ENCODE data around the gene BASP1.

BASP1 gene

GRCh38 chr5:17213938-17214337, 3.5 kb upstream of the BASP1 start:
- no peak for DNase-seq (ENCODE audit: low read depth)
- H3K4me3 ChIP-seq (ENCODE audit: low read depth, low read length): no peak overlapping the region
- TF ChIP-seq MYC (IDR thresholded peaks at IDR 0.05; ENCODE audit: low read depth, low read length) (no peak), CTCF (IDR thresholded peaks at IDR 0.05; ENCODE audit: low read depth, low read length) (no peak), POLR2A (IDR thresholded peaks at IDR 0.05; ENCODE audit: extremely low read depth, insufficient read length) (no peak), MAX (IDR thresholded peaks at IDR 0.05; ENCODE audit: low read depth, low read length) (no peak)

- H3K4me3 ChIP-seq (ENCODE audit: low read depth, low read length): no peak overlapping the region
- TF ChIP-seq POLR2A (IDR thresholded peaks at IDR 0.05; ENCODE audit: extremely low read depth, insufficient read length): no peak
- no peak for TF ChIP-seq MAX (IDR thresholded peaks at IDR 0.05; ENCODE audit: low read depth, low read length)
- no peak for TF ChIP-seq MYC (IDR thresholded peaks at IDR 0.05; ENCODE audit: low read depth, low read length)
- no peak for DNase-seq (ENCODE audit: low read depth)
Measured at GRCh38 chr5:17214893-17215292, 2.5 kb upstream of the BASP1 start.

- no peak overlapping the region for H3K4me3 ChIP-seq (ENCODE audit: low read depth, low read length)
- TF ChIP-seq POLR2A (IDR thresholded peaks at IDR 0.05; ENCODE audit: extremely low read depth, insufficient read length) (no peak), CTCF (IDR thresholded peaks at IDR 0.05; ENCODE audit: low read depth, low read length) (no peak), MAX (IDR thresholded peaks at IDR 0.05; ENCODE audit: low read depth, low read length) (no peak)
- DNase-seq (ENCODE audit: low read depth): no peak
Measured at GRCh38 chr5:17215361-17215760, 2.1 kb upstream of the BASP1 start.

- H3K4me3 ChIP-seq (ENCODE audit: low read depth, low read length): peak overlapping the region; percentile 46
- TF ChIP-seq MAX (IDR thresholded peaks at IDR 0.05; ENCODE audit: low read depth, low read length) (peak; percentile 78), CTCF (IDR thresholded peaks at IDR 0.05; ENCODE audit: low read depth, low read length) (peak; percentile 63), POLR2A (IDR thresholded peaks at IDR 0.05; ENCODE audit: extremely low read depth, insufficient read length) (no peak), MYC (IDR thresholded peaks at IDR 0.05; ENCODE audit: low read depth, low read length) (peak; percentile 69; the same call in 1 of the 2 replicates)
- DNase-seq (ENCODE audit: low read depth): peak; percentile 90
Measured at GRCh38 chr5:17216176-17216973, 1.1 kb upstream of the BASP1 start.

- H3K4me3 ChIP-seq (ENCODE audit: low read depth, low read length): peak overlapping the region; percentile 46
- TF ChIP-seq MAX (IDR thresholded peaks at IDR 0.05; ENCODE audit: low read depth, low read length): no peak
- no peak for TF ChIP-seq CTCF (IDR thresholded peaks at IDR 0.05; ENCODE audit: low read depth, low read length)
- TF ChIP-seq POLR2A (IDR thresholded peaks at IDR 0.05; ENCODE audit: extremely low read depth, insufficient read length): no peak
- TF ChIP-seq MYC (IDR thresholded peaks at IDR 0.05; ENCODE audit: low read depth, low read length): no peak
Measured at GRCh38 chr5:17216974-17217492, 398 bp upstream of the BASP1 start.

GRCh38 chr5:17218353-17219005, 1.0 kb downstream of the BASP1 start:
- H3K4me3 ChIP-seq (ENCODE audit: low read depth, low read length): peak overlapping the region; percentile 89
- peak; percentile 78 for DNase-seq (ENCODE audit: low read depth)
- TF ChIP-seq POLR2A (IDR thresholded peaks at IDR 0.05; ENCODE audit: extremely low read depth, insufficient read length): no peak
- TF ChIP-seq MYC (IDR thresholded peaks at IDR 0.05; ENCODE audit: low read depth, low read length): no peak
- TF ChIP-seq MAX (IDR thresholded peaks at IDR 0.05; ENCODE audit: low read depth, low read length): 0 out of 2 replicates have a peak, but pooled peaks have one; percentile 1
- no peak for TF ChIP-seq CTCF (IDR thresholded peaks at IDR 0.05; ENCODE audit: low read depth, low read length)

More at GRCh38 chr5:17216974-17217492, 398 bp upstream of the BASP1 start:
- DNase-seq (ENCODE audit: low read depth): peak; percentile 64
